ENCODE data around the gene TNNT1.

DNA sequence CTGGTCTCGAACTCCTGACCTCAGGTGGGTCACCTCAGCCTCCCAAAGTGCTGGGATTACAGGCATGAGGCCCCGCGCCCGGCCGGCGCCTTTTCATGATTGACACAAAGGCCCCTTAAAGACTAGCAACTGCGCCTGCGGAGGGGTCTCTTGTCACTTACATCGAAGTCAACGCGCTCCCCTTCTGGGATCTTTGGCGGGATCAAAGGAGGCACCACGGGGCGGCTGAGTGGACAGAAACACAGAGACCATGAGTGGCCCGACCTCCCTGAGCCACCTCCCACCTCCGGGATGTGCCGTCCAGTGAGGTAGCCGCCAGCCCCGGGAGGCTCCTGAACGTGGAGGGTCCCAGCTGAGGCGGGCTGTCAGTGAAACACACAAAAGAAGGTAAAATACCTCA, 7.3 kb downstream of the TNNT1 start:
- TF ChIP-seq CTCF (IDR thresholded peaks at IDR 0.05) (no peak), POLR2A (IDR thresholded peaks at IDR 0.05) (no peak)
